Neural cell (in vitro differentiated cells): Measurements from ENCODE around the gene DIDO1. TPM values are rescaled to one million over a fixed set of nuclear protein-coding genes. Genes with fewer than 3 reads are reported as not detected.

Experiments used
- H2AFZ ChIP-seq: fragments of 200-600, 300-800 bp; sonication (generic), shearing (Covaris generic); 2 replicates; pipeline ENCODE4 v1.6.0; 2014; ENCODE audit warnings: low read depth, mild to moderate bottlenecking, antibody characterized with exemption, low read length, moderate library complexity
- H3F3A ChIP-seq: fragments of 200-600 bp; shearing (Covaris generic); 2 replicates; pipeline ENCODE4 v1.6.1; 2016; ENCODE audit warnings: mild to moderate bottlenecking, moderate library complexity, mixed read lengths, antibody characterized with exemption, low read length; ENCODE audit not compliant: insufficient read depth, poor library complexity, severe bottlenecking
- H3K27ac ChIP-seq: fragments of 200-600, 300-800 bp; sonication (generic), shearing (Covaris generic); 2 replicates; pipeline ENCODE4 v1.5.1; 2014; ENCODE audit warnings: mild to moderate bottlenecking, low read length, moderate library complexity
- H3K27me3 ChIP-seq: fragments of 300-800, 200-600 bp; sonication (generic), shearing (Covaris generic); 2 replicates; pipeline ENCODE4 v1.6.0; 2014; ENCODE audit warnings: mild to moderate bottlenecking, low read depth, low read length, moderate library complexity; ENCODE audit not compliant: insufficient read depth
- H3K36me3 ChIP-seq: fragments of 300-800, 200-600 bp; sonication (generic), shearing (Covaris generic); 2 replicates; pipeline ENCODE4 v1.5.1; 2014; ENCODE audit warnings: mild to moderate bottlenecking, antibody characterized with exemption, low read length, moderate library complexity; ENCODE audit not compliant: insufficient read depth
- H3K4me2 ChIP-seq: fragments of 300-800, 200-600 bp; sonication (generic), shearing (Covaris generic); 2 replicates; pipeline ENCODE4 v1.6.0; 2014; ENCODE audit warnings: mild to moderate bottlenecking, low read length
- H3K4me3 ChIP-seq: fragments of 300-800, 200-600 bp; sonication (generic), shearing (Covaris generic); 2 replicates; pipeline ENCODE4 v1.5.1; 2014; ENCODE audit warnings: mild to moderate bottlenecking, low read length, moderate library complexity
- H3K79me2 ChIP-seq: fragments of 200-600 bp; shearing (Covaris generic); replicated peaks from 2 replicates; pipeline ENCODE4 v1.6.0; 2014; ENCODE audit warnings: mild to moderate bottlenecking, low read length, moderate library complexity; ENCODE audit not compliant: insufficient read depth
- H3K9ac ChIP-seq: fragments of 300-800, 200-600 bp; sonication (generic), shearing (Covaris generic); 2 replicates; pipeline ENCODE4 v1.6.1; 2016; ENCODE audit warnings: mild to moderate bottlenecking, low read length, mixed read lengths
- H3K9me2 ChIP-seq: fragments of 200-600 bp; shearing (Covaris generic); 2 replicates; pipeline ENCODE4 v1.6.1; 2016; ENCODE audit warnings: mild to moderate bottlenecking, low read length, mixed read lengths; ENCODE audit not compliant: insufficient read depth
- H3K9me3 ChIP-seq: fragments of 200-600, 300-800 bp; sonication (generic), shearing (Covaris generic); 2 replicates; pipeline ENCODE4 v1.6.1; 2016; ENCODE audit warnings: mild to moderate bottlenecking, mixed run types, low read length, moderate library complexity, mixed read lengths
- H4K20me1 ChIP-seq: fragments of 200-600 bp; shearing (Covaris generic); 2 replicates; pipeline ENCODE4 v1.6.1; 2016; ENCODE audit warnings: mild to moderate bottlenecking, mixed run types; ENCODE audit not compliant: insufficient read depth
- EZH2 ChIP-seq: fragments of 200-600, 300-800 bp; shearing (Covaris generic), sonication (generic); IDR thresholded peaks from 2 replicates; pipeline ENCODE4 v1.6.1; 2014; ENCODE audit warnings: antibody characterized with exemption, low read length, borderline replicate concordance, mild to moderate bottlenecking; ENCODE audit not compliant: insufficient read depth, poor library complexity, severe bottlenecking
- MXI1 ChIP-seq: fragments of 450-650 bp; conservative IDR thresholded peaks from 2 replicates; pipeline ENCODE4 v1.6.1; 2014; ENCODE audit warnings: antibody characterized with exemption, mild to moderate bottlenecking; ENCODE audit not compliant: poor library complexity, severe bottlenecking
- POLR2AphosphoS5 ChIP-seq: IDR thresholded peaks from 2 replicates; pipeline ENCODE4 v1.6.1; 2012
- RAD21 ChIP-seq: fragments of 450-650 bp; conservative IDR thresholded peaks from 2 replicates; pipeline ENCODE4 v1.6.1; 2014; ENCODE audit warnings: antibody characterized with exemption, mild to moderate bottlenecking, moderate library complexity
- SMC3 ChIP-seq: fragments of 450-650 bp; conservative IDR thresholded peaks from 2 replicates; pipeline ENCODE4 v1.6.1; 2014; ENCODE audit warnings: antibody characterized with exemption, mild to moderate bottlenecking, moderate library complexity; ENCODE audit not compliant: poor library complexity
- polyA plus RNA-seq: library from polyadenylated mRNA; depleted of rRNA; stranded (reverse); fragments of >200 nt; gene quantifications from 2 replicates; pipeline ENCODE4 v1.2.3, GENCODE V29; 2014
- TF ChIP-seq, protein P1 (sequence below): IDR thresholded peaks from 2 replicates; pipeline ENCODE4 v1.6.1; 2012; ENCODE audit warnings: borderline replicate concordance

The DIDO1 gene
- polyA plus RNA-seq, 1 donor from 2014 or later: 42.8 TPM

DNA sequence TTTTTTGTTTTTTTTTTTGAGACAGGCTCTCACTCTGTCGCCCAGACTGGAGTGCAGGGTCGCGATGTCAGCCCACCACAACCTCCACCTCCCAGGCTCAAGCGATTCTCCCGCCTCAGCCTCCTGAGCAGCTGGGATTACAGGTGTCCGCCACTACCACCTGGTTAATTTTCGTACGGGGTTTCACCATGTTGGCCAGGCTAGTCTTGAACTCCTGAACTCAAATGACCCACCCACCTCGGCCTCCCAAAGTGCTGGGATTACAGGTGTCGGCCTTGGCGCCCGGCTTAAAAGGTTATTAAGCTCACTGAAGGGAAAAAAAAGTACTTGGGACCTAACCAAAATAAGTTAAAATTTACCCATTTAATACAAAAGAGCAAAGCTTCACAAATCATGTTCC is 66.6 kb downstream of the DIDO1 start:
- H3K4me2 ChIP-seq: no peak overlapping the region
- H4K20me1 ChIP-seq: no peaks in the 10 kb centered on the region
- no peaks in the 10 kb centered on the region for H3K79me2 ChIP-seq
- H3K36me3 ChIP-seq: no peaks in the 10 kb centered on the region
- TF ChIP-seq, protein P1, sequence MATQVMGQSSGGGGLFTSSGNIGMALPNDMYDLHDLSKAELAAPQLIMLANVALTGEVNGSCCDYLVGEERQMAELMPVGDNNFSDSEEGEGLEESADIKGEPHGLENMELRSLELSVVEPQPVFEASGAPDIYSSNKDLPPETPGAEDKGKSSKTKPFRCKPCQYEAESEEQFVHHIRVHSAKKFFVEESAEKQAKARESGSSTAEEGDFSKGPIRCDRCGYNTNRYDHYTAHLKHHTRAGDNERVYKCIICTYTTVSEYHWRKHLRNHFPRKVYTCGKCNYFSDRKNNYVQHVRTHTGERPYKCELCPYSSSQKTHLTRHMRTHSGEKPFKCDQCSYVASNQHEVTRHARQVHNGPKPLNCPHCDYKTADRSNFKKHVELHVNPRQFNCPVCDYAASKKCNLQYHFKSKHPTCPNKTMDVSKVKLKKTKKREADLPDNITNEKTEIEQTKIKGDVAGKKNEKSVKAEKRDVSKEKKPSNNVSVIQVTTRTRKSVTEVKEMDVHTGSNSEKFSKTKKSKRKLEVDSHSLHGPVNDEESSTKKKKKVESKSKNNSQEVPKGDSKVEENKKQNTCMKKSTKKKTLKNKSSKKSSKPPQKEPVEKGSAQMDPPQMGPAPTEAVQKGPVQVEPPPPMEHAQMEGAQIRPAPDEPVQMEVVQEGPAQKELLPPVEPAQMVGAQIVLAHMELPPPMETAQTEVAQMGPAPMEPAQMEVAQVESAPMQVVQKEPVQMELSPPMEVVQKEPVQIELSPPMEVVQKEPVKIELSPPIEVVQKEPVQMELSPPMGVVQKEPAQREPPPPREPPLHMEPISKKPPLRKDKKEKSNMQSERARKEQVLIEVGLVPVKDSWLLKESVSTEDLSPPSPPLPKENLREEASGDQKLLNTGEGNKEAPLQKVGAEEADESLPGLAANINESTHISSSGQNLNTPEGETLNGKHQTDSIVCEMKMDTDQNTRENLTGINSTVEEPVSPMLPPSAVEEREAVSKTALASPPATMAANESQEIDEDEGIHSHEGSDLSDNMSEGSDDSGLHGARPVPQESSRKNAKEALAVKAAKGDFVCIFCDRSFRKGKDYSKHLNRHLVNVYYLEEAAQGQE: no peak
- TF ChIP-seq MXI1: no peak
- TF ChIP-seq POLR2AphosphoS5: no peak
- TF ChIP-seq RAD21: no peak
- H3F3A ChIP-seq: no peaks in the 10 kb centered on the region
- no peaks in the 10 kb centered on the region for H3K9me2 ChIP-seq
- H2AFZ ChIP-seq: no peak overlapping the region
- H3K27me3 ChIP-seq: peaks cover 10% of the 10 kb centered on the region
- H3K9ac ChIP-seq: no peak overlapping the region
- H3K9me3 ChIP-seq: no peaks in the 10 kb centered on the region
- peak overlapping the region; percentile 62 for H3K4me3 ChIP-seq
- H3K27ac ChIP-seq: no peak overlapping the region

DNA sequence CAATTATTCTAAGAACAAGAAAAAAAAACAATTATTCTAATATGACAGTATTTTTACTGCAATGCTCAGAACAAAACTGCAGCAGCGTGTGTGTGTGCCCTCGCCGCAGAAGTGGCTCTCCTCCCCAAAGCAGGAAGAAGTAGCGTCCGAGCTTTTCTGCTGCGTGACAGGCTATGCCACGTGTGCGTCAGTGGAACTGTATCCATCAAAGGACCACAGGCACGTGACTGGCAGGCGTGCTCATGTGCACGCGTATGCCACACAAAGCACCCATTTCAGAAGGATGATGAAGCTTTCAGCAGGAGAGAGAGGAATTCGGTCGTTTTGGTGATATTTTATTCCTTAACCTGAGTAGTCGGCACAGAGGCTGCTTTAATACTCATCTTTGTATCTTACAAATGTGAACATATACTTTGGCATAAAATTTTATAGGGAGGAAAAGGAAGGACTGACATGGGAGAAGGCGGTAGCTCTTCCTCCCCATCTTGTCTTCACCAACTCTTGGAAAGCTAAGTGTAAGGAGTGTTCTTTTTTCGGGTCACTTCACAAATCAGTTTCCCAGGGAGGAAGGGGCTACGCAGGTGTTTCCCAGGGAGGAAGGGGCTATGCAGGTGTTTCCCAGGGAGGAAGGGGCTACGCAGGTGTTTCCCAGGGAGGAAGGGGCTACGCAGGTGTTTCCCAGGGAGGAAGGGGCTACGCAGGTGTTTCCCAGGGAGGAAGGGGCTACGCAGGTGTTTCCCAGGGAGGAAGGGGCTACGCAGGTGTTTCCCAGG is 68.1 kb downstream of the DIDO1 start:
- Histone ChIP-seq H3K4me2 (no peak overlapping the region), H3F3A (no peaks in the 10 kb centered on the region), H3K27me3 (peaks cover 10% of the 10 kb centered on the region), H3K9me2 (no peaks in the 10 kb centered on the region), H3K4me3 (no peak overlapping the region), H4K20me1 (no peaks in the 10 kb centered on the region), H3K79me2 (no peaks in the 10 kb centered on the region), H3K27ac (no peak overlapping the region), H2AFZ (no peak overlapping the region), H3K36me3 (no peaks in the 10 kb centered on the region), H3K9ac (no peak overlapping the region), H3K9me3 (no peaks in the 10 kb centered on the region)
- TF ChIP-seq EZH2 (no peak), RAD21 (no peak), SMC3 (no peak), POLR2AphosphoS5 (no peak)
- TF ChIP-seq, protein P1: no peak
